AML-193 (cell line): ENCODE data around the gene GNAI2.
"Not testable (repeated sequence)": the region's sequence is repeated elsewhere in the genome, so short reads cannot be mapped to it uniquely, and the experiment has no call there.

Source experiments
- DNase-seq, 2 experiments: peaks; one replicate each; lab custom pipeline; 2025; lab: John Stamatoyannopoulos, UW

GNAI2 gene

DNA sequence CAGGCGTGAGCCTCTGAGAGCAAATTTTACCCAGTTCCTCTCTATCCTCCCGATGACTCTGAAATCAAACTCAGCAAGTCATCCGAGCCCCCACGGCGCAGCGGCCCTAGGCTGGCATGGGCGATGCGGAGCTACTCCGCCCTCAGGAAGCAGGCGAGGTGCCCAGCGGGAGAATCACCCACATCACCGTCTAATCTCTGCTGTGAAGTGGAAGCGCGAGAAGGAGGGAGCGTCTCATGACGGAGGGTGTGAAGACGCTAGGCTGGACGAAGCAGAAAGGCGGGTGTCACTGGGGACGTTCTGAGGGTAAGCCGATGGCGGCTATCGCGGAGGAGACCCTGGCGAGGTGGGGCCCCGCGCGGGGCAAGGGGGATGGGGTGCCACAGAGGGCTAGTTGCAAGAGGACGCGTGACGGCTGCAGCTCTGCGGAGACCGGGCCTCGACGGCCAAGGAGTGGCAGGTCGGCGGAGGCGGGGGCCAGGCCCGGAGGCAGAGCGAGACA lies 9.1 kb upstream of the GNAI2 start:
- DNase-seq = no peak

DNA sequence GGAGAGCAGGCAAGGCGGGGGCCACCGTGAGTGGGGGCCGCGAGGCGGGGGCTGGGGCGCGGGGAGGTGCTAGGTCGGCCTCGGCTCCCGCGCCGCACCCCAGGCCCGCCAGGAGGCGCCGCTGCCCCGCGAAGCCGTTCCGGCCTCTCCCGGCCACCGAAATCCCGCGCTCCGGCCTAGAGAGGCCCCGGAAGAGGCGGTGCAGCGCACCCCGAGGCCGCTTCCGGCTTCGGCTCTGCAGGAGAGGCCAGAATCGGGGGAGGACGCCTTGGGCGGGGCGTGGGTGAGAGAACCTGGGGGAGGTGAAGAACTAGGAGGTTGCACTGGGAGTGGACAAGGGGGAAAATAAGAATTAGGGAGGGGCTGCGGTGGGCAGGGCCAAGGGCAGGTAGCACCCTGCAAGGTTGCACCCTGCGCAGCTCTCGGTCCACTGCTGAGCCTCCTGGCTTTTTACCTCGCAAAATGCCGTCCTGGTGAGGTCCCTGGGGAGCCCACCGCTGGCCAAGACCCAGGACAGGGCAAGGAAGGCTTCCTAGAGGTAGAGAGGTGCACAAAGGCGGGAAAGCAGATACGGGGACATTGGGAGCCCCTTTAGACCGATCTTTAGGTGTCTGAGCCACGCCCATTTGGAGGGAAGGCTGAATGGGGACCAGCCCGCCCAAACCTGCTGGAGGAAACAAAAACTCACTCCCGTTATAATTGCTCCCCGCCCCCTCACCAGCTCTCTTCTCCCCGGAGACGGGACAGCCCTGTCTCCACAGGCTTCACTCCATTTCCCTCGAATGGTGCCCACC lies 8.4 kb upstream of the GNAI2 start:
- peak; percentile 95 for DNase-seq

DNA sequence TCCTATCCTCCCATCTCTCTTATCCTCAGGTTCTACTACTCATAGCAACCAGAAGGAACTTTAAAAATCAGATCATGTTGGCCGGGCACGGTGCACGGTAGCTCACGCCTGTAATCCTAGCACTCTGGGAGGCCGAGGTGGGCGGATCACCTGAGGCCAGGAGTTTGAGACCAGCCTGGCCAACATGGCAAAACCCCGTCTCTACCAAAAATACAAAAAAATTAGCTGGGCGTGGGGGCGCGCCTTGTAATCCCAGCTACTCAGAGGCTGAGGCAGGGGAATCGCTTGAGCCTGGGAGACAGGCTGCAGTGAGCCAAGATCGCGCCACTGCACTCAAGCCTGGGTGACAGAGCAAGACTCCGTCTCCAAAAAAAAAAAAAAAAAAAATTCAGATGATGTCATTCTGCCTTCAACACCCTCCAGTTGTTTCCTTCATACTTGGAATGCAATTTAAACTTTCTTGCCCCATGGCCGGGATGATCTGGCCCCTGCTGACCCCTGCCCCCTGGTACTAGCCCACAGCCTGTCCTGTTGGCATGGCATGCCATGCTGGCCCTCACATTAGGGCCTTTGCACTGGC lies 7.7 kb upstream of the GNAI2 start:
- not testable (repeated sequence) for DNase-seq

DNA sequence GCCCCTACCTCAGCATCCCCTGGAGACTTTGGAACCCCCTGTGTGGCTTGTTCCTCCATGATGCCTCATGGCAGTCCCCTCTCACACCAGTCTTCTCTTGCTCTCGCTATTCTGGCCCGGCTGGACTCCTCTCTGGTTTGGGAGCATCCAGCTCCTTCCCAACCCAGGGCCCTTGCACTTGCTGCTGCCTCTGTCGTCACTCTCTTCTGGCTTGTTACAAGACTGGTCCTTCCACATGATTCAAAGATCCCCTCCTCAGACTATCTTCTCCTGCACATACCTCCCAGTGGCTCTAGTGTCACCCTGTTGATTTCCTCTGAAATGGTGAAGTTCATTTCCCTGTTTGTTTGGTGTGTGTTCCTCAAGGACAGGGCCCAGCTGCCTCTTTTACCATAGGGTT lies 6.5 kb upstream of the GNAI2 start:
- no peak for DNase-seq

DNA sequence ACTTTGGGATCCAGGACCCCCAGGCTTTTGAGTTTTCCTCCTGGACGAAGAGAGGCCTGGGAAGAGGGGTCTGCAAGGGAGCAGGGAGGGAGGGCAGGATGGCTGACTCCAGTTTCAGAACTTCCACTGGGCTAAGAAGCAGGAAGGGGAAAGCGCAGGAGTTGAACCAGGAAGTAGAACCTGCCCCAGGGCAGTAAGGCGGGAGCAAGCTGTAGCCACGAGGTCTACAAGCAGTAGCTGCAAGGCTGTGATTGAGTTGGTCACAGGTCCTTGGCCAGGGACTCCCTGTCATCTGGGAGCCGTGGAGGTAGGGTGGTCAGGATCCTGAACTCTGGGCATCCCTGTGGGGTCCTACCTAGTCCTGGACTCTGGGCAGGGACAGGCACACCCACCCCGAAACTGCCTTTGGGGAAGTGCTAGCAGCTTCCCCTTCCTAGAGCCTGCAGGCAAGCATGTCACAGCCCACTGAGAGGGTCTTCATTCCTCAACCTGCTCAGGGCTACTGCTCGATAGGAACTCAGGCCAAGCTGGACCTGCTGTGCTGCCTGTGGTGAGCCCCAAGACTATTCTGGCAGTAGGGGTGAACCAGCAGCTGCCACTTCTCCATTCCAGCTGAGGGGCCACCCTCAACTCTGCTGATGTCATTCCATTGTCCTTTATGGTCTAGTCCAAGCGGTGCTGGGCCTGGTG lies 5.8 kb upstream of the GNAI2 start:
- DNase-seq = peak; percentile 53 to 54

DNA sequence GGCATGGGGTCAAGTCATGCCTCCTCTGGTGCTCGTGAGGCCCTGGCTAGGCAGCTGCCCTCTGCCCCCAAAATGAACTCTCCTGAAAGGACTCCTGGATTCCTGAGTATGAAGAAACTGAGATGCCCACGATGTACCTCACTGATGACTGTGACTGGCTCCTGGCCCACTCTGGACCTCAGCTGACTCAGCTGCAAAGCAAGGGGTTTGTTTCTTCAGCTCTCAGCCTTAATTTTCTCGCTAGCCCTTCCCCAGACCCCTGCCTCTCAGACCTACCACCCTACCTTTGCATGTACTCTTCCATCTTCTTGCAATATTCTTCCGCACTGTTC lies 5.2 kb upstream of the GNAI2 start:
- DNase-seq = no peak

DNA sequence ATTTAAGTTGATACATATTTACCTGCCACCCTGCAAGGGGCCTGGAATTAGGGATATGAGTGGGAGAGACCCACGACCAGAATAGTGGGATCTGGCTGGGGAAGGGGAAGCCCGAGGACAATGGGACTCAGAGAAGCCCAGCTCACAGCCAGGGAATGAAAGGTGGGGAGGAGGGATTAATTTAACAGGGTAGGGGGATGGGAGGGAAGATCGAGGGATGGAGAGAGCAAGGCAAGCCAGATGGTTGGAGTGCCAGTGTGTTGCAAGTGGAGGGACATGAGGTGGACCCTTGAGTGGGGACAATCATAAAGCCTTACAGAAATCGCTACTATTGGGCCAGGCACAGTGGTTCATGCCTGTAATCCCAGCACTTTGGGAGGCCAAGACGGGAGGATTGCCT lies 4.4 kb upstream of the GNAI2 start:
- no peak for DNase-seq

DNA sequence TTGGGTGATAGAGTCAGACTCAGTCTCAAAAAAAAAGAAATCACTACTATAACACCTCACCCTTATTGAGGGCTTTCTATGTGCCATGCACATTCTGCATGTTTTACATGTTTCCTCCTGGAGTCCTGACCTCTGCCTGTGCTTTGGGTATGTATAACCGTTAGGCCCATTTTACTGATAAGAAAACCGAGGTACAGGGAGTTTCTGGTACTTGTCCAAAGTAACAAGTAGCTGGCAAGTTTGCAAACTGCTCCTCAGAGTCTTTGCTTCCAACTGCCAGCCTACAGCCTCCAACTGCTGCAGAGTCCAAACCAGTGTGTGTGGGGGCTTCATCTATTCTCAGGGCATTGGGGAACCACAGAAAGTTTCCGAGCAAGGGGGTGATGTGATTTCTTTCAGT lies 3.7 kb upstream of the GNAI2 start:
- no peak for DNase-seq

DNA sequence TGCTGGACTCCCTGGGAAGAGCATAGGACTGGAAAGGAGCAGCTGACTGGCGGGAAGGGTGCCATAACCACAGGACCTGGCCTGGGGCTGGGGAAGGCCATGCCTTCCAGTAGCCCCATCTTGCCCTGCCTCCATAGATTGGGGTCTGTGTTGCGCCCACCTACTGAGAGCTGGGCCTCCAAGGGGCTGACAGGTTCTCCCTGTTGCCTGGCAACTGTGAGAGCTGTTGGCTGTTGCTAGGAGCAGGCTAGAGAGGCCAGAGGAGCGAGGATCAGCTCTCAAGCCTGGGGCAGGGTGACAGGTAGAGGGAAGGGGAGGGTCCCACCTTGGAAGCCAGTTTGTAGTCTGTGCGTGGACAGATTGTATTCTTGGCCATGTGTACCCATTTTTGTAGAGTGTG lies 2.8 kb upstream of the GNAI2 start:
- no peak for DNase-seq

DNA sequence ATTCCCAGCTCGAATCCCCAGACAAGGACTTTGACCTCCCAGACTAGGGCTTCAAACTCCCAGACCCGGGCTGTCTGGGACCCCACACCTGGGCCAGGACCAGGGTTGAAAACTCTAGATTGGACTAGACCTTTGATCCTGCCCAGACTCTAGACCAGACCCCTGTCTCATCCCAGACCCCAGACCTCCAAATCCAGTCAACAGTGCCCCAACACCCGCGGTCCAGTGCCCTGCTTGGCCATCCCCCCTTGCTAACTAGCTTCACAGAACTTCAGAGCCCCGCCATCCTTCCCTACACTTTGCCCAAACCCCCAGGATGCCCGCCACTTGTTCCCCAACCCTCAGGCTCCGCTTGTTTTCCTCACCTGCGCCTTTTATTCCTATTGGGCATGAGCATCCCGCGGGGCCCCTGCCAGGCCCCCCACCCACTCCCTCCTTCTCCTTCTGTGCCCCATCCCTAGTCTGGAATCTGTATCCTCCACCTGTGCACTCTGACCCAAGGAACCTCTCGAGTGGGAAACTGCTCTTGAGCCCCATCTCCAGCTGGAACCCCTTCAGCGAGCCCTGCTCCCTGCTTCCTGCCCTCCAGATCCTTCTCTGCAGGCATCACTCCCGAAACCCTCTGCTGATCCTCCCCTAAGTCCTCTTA lies 604 bp downstream of the GNAI2 start:
- no peak for DNase-seq

DNA sequence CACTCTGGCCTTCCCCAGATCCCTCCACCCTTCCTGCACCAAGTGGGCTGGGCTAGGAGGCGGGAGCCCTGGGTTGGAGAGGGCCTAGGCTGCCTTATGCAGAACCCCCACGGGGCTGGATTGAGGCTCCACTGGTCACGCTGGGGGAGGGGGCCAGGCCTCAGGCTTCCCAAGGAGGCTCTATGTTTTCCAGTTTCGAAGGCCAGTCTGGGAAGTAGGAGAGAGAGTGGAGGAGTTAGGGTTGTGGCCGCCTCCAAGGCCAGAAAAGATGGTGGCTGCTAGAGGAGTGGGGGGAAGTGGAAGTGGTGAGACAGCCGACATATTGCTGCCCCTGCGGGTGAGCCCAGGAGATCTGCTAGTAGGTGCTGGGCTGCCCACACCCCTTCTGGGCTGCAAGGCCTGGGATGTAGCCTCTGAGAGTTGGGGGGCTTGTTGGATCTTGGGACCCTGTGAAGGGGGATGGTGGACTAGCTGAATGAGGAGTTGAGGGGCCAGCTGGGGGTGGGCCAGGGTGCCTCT lies 1.2 kb downstream of the GNAI2 start:
- DNase-seq = peak; percentile 27 to 43

DNA sequence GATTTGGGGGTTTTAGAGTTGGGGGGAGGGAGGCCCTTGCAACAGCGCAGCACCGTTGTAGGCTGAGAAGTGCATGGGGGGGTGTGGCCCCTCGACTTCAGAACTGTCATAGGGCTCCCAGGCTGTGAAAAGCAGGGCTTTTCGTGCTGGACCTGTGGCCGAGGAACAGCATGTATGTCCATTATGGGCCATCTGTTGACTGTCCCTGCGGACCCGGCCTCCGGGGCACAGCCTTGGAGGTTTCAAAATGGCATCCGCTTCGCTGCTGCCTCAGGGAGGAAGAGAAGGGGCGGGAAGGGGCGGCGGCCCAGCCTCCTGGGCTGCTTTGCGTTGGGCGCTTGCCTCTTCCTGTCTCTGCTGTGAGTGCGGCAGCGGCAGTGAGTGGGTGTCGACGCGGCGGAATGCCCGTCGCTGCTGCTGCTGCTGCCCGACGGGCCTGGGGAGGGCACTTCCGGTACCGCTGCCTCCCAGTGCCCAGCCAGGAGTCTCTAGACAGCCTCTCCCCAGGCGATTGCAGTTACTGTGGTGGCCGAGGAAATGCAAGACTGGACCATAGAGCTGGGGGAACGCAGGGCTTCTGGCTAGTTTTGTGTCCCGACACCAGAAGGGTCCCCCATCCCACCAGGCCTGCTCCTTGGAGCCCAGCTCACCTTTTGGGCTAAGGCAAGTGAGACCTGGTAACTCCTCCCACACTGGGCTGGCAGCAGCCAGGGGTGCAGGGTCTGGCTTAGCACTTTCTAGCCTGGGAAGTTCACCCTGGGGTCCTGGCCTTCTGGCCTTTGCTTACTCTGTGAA lies 1.9 kb downstream of the GNAI2 start:
- peak; percentile 95 to 97 for DNase-seq

DNA sequence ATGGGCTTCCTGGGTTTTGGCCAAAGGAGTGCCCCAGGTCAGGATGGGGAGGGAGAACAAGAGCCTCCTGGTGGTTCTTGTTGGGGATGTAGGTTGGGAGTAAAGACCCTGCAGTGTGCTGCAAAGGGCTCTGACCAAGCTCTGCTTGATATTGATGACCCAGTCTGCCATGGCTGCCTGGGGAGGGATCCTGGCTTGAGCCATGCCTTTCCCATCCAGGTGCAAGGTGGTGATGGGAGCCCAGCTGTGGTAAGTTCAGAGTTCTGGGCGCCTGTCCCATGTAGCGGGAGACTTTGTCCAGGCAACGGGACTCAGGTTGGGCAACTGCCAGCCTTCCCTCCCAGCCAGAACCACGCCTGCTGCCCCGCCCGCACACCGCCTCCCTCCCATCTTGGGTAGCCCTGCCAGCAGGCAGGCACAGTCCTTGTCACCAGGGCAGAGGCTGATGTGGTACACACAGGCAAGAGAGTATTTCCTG lies 2.6 kb downstream of the GNAI2 start:
- peak; percentile 69 to 71 for DNase-seq

DNA sequence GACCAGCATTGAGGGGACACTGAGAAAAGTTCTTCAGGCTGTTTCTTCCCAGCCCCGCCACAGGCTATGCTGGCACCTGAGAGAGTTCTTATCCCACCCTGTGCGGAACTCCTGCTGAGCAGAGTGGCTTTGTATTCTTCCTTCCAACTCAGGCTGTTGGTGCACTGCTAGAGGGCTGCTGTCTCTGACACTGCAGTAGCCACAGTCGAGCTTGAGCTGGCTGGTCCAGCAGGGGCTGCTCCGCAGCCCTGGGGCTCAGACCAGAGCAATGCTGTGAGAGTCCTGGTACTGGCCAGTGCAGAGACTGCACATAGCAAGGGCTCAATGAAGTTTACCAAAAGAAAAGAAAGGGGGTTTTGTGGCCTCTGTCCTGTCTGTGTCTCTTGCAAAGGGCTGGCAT lies 3.6 kb downstream of the GNAI2 start:
- DNase-seq = no peak

DNA sequence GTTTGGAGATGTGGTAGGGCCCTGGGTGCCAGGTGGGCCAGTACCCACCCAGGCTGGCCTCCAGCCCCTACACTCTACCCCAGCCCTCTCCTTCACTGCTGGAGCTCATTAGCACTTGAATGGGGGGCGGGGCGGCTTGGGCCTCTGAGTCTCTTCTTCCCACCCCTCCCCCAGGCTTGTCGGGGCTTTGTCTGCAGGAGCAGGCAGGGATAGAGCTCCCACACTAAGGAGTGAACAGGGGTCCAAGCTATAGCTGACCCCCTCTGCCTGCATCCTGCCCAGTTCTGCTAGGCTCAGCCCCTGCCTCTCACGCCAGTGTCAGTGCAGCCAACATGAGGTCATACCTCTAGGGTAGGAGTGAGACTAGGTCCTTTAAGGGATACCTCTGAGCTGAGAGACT lies 5.2 kb downstream of the GNAI2 start:
- no peak for DNase-seq

DNA sequence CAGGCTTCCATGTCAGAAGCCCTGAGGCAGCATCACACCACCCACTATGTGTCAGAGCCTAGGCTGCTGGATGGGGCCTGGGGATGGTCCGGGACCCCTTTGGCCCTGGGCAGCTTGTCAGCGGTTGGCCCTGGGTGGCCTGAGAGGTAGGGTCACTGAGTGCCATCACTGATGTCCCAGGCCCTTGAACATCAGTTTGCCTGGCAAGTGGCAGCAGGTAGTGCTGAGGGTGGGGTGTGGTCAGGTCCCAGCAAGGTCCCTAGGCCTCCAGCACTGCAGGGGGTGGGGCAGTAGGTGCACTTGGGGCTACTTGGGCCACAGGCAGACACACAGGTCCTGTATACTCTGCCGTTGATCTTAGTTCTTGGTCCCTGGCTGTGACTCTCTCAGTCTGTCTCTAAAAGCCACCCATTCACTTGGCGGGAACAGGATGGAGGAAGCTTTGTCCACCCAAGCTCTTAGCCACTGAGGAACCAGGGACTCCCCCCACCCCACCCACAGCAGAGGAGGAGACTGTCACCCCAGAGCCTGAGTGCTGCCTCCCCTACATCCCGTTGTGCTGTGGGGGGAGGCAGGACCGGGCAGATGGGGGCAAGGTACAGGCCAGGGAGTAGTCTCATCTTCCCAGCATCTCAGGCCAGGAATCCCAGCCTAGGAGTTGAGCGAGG lies 5.8 kb downstream of the GNAI2 start:
- no peak for DNase-seq

DNA sequence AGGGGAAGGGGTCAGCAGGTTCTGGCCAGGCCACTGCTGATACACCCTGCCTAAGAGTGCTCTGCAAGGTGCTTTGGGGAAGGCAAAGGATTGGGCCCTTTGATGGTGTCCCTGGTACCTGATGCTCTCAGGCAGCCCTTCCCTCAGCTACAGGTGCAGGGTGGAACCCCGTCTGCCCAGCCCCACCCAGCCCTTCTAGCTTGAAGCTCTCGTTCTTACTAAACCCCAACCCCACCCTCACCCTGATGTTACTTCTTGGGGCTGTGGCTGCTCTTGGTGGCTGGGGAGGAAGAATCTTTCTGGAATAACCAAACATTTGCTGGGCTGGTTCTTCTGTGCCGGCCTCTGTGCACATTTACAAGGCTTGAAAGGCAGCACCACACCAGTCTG lies 6.4 kb downstream of the GNAI2 start:
- no peak for DNase-seq

DNA sequence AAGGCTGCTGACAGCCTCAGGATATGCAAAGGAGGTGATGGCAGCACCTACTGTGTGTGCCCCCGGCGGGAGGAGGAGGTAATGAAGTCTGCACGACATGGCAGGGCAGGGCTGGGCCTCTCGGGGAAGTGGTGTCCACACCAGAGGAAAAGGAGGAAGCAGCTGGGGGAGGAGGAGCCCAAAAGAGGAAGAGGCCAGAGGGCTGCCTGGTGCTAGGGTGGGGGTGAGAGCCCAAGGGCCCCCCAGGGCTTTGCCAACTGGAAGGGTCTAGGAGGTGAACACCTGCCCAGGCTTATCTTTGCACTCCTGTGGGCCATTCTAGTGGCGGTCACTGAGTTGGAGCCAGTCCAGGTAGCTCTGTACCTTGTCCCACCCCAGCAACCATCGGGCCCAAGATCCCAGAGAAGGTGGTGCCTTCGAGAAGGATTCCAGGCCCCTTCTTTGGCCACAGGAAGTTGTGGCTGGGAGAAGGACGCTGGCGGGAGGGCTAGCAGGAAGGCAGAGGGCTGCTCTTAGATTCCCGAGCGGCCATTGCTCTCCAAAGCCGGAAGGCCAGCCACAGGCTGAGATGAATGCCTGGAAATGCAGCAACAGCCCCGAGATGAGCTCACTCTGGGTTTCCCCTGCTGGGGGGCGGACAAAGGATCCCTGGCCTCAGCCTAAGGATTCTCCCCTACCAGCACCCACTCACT lies 7.0 kb downstream of the GNAI2 start:
- DNase-seq = peak; percentile 97

DNA sequence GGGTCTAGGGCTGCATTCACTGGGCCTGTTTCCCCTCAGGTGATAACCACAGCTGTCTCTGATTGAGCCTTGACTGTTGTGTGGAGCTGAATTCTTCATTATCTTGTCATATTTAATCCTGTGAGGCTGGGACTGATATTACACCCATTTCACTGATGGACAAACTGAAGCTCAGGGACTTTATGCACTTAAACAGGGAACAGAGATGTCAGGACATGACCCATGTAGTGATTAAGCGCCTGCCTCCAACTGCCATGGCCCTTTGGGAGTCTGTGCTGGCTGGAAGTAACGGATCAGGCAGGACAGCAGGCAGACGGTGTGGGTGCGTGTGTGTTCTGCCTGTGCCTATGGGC lies 7.5 kb downstream of the GNAI2 start:
- DNase-seq = no peak

DNA sequence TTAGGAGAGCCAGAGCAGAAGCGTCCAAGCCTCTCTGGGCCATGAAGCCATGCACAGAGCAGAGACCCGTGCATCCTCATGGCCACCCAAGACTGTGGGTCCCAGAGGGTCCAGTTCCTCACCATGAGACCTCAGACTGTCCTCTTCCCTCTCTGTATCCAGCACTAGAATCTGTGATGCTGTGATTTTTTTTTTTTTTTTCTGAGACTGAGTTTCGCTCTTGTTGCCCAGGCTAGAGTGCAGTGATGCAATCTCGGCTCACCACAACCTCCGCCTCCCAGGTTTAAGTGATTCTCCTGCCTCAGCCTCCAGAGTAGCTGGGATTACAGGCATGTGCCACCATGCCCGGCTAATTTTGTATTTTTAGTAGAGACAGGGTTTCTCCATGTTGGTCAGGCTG lies 8.8 kb downstream of the GNAI2 start:
- not testable (repeated sequence) for DNase-seq
